WTC11 (cell line): ENCODE measurements around the gene TMEM8B.

Experiments used
- CBFB ChIP-seq: sonication (generic); formaldehyde crosslinking; IDR thresholded peaks from 2 replicates; pipeline ENCODE4 v1.8.1; 2022; ENCODE audit warnings: mild to moderate bottlenecking, low read depth, missing genetic modification reagents
- CREB1 ChIP-seq: sonication (generic); formaldehyde crosslinking; IDR thresholded peaks from 2 replicates; pipeline ENCODE4 v1.8.0; 2023; ENCODE audit warnings: mild to moderate bottlenecking, missing genetic modification reagents
- CTCF ChIP-seq: fragments of 200-600 bp; IDR thresholded peaks from 2 replicates; pipeline ENCODE4 v1.8.0; 2022; ENCODE audit warnings: antibody characterized with exemption
- GABPB1 ChIP-seq: sonication (generic); formaldehyde crosslinking; IDR thresholded peaks from 2 replicates; pipeline ENCODE4 v1.8.1; 2023; ENCODE audit warnings: mild to moderate bottlenecking, missing genetic modification reagents
- JUN ChIP-seq: sonication (generic); formaldehyde crosslinking; IDR thresholded peaks from 2 replicates; pipeline ENCODE4 v1.8.0; 2023; ENCODE audit warnings: mild to moderate bottlenecking, missing genetic modification reagents
- MLX ChIP-seq: sonication (generic); formaldehyde crosslinking; IDR thresholded peaks from 2 replicates; pipeline ENCODE4 v1.8.1; 2023; ENCODE audit warnings: mild to moderate bottlenecking, missing genetic modification reagents, moderate library complexity
- NFE2L1 ChIP-seq: sonication (generic); formaldehyde crosslinking; IDR thresholded peaks from 2 replicates; pipeline ENCODE4 v1.8.1; 2023; ENCODE audit warnings: missing genetic modification reagents
- NR2C2 ChIP-seq: sonication (generic); formaldehyde crosslinking; IDR thresholded peaks from 2 replicates; pipeline ENCODE4 v1.8.0; 2022; ENCODE audit warnings: mild to moderate bottlenecking, missing genetic modification reagents
- TCF7 ChIP-seq: sonication (generic); formaldehyde crosslinking; IDR thresholded peaks from 2 replicates; pipeline ENCODE4 v1.8.0; 2022; ENCODE audit warnings: mild to moderate bottlenecking, low read depth, missing genetic modification reagents, moderate library complexity
- ZNF423 ChIP-seq: fragments of 250-450 bp; sonication (Bioruptor Pico); IDR thresholded peaks from 2 replicates; pipeline ENCODE4 v2.1.2; 2022; ENCODE audit warnings: mild to moderate bottlenecking, moderate library complexity
- ZNF512 ChIP-seq: sonication (generic); formaldehyde crosslinking; IDR thresholded peaks from 2 replicates; pipeline ENCODE4 v1.8.1; 2022; ENCODE audit warnings: missing genetic modification reagents, borderline replicate concordance

GRCh38 chr9:35842020-35842745 lies 13.2 kb downstream of the TMEM8B start:
- TF ChIP-seq MLX (CRISPR knock-in tag), result no peak
- no peak for TF ChIP-seq ZNF512 (CRISPR knock-in tag)
- no peak for TF ChIP-seq CTCF
- no peak for TF ChIP-seq ZNF423 (CRISPR knock-in tag)
- TF ChIP-seq JUN, result no peak
- no peak for TF ChIP-seq NR2C2 (CRISPR knock-in tag)
- TF ChIP-seq NFE2L1 (CRISPR knock-in tag), result no peak
- no peak for TF ChIP-seq GABPB1 (CRISPR knock-in tag)
- no peak for TF ChIP-seq TCF7
- no peak for TF ChIP-seq CBFB (CRISPR knock-in tag)
- no peak for TF ChIP-seq CREB1
